ENCODE results near the gene ITSN1.
A peak's percentile ranks its signal among the peaks of the same experiment; 100 is the strongest.

The ITSN1 gene

GRCh38 chr21:33897739-33898138 is 255.4 kb downstream of the ITSN1 start:
- ChIA-PET CTCF (no interaction called here), POLR2A (no interaction called here)
- DNase-seq (ENCODE audit: extremely low spot score), result no peak

DNA sequence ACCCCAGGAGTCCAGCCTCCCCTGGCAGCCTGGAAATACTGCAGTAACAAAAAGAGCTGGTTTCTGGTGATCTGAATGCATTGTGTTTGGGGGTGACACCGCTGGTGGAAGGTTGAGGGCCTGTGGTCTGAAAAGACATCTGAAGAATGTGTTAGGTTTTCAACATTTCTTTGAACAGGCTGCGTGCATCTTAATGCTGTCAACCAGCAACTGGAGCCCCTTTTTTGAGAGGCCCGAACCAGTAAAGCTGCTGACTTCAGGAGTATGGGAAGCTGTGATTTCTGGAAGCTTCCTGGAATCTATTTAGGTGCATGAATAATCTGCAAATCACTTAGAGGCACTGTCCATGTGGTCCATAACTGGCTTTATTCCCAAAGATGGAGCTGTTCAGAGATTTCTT is 256.3 kb downstream of the ITSN1 start:
- ChIA-PET POLR2A (no interaction called here), CTCF (interaction anchor here (1.0 kb wide), 1 partner anchor 9 kb away, joined by 4 read pairs; no protein-coding TSS in a partner anchor)

More at GRCh38 chr21:33897739-33898138, 255.4 kb downstream of the ITSN1 start:
- no peak for TF ChIP-seq CTCF (IDR thresholded peaks at IDR 0.05; ENCODE audit: control extremely low read depth, extremely low read depth, low read depth, missing control alignments)

GRCh38 chr21:33899199-33899598 is 256.9 kb downstream of the ITSN1 start:
- POLR2A ChIA-PET, result no interaction called here
- DNase-seq (ENCODE audit: extremely low spot score), result no peak
- CTCF ChIA-PET, result interaction anchor here (1.0 kb wide), 1 partner anchor 8 kb away, joined by 4 read pairs; no protein-coding TSS in a partner anchor

More for the DNA sequence above, 256.3 kb downstream of the ITSN1 start:
- TF ChIP-seq CTCF (IDR thresholded peaks at IDR 0.05; ENCODE audit: control extremely low read depth, extremely low read depth, low read depth, missing control alignments), result no peak
- DNase-seq (ENCODE audit: extremely low spot score), result no peak

GRCh38 chr21:33901412-33902288 is 259.3 kb downstream of the ITSN1 start:
- ChIA-PET POLR2A (interaction anchor here (0.6 kb wide), 1 partner anchor 563 kb away, joined by 4 read pairs; no protein-coding TSS in a partner anchor), CTCF (interaction anchor here (1.3 to 3.6 kb wide), 3 partner anchors 11 to 447 kb away, joined by 6 to 18 read pairs (median 7); no protein-coding TSS in a partner anchor)
- DNase-seq (ENCODE audit: extremely low spot score), result no peak
- TF ChIP-seq CTCF (IDR thresholded peaks at IDR 0.05; ENCODE audit: control extremely low read depth, extremely low read depth, low read depth, missing control alignments), result peak; percentile 31

More at GRCh38 chr21:33899199-33899598, 256.9 kb downstream of the ITSN1 start:
- TF ChIP-seq CTCF (IDR thresholded peaks at IDR 0.05; ENCODE audit: control extremely low read depth, extremely low read depth, low read depth, missing control alignments), result no peak

GRCh38 chr21:33902349-33902748 is 260.0 kb downstream of the ITSN1 start:
- DNase-seq (ENCODE audit: extremely low spot score), result no peak
- no peak for TF ChIP-seq CTCF (IDR thresholded peaks at IDR 0.05; ENCODE audit: control extremely low read depth, extremely low read depth, low read depth, missing control alignments)
- CTCF ChIA-PET, result interaction anchor here (1.3 to 3.6 kb wide), 3 partner anchors 10 to 446 kb away, joined by 6 to 18 read pairs (median 7); no protein-coding TSS in a partner anchor
- POLR2A ChIA-PET, result no interaction called here

- CTCF ChIA-PET, result interaction anchor here (1.0 to 3.6 kb wide), 4 partner anchors 9 to 429 kb away, joined by 3 to 18 read pairs (median 4); no protein-coding TSS in a partner anchor
Measured at GRCh38 chr21:33904041-33904440, 261.7 kb downstream of the ITSN1 start.

More at GRCh38 chr21:33904041-33904440, 261.7 kb downstream of the ITSN1 start:
- DNase-seq (ENCODE audit: extremely low spot score), result no peak
- TF ChIP-seq CTCF (IDR thresholded peaks at IDR 0.05; ENCODE audit: control extremely low read depth, extremely low read depth, low read depth, missing control alignments), result no peak
- POLR2A ChIA-PET, result no interaction called here

All from GM10248 (cell line).